ENCODE data around the gene BCKDHB.

DNA sequence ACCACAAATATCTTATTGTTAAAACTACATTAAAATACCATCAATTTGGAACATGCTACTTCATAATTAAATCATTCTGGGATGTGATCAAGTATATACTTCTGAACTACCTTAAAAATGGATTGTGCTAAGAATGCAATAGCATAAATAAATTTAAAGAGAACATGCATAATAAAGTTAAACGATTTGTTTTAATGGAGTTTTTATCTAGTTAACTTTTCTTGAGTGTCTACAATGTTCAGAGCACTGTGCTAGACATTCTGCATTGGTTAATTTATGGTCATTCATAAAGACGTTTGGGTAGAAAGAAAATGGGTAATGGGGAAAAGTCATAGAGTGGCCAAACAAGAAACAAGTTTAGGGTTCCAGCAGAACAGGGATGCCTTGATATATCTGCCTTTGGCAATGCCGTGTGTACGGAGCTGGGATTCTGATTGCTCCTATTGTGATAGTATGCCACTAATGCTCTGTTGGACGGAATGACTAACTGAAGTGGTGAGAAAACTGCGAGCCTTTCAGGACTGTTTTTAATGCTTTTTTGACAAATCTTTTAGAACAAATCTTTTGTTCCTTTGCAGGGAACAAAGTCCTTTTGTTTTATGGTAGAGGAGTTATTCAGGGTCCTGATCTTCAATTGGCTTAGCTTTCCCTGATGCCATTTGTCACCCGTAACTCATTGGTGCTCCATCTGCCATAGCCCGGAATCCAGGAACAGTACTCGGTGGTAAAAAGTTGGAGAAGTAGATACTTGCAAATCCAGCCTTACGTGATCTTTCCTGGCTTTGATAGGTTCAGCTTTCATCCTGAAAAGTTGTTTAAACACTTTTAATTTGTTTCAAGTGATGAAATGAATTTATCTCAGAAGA lies 162.6 kb downstream of the BCKDHB start:
- TF ChIP-seq, protein P1, sequence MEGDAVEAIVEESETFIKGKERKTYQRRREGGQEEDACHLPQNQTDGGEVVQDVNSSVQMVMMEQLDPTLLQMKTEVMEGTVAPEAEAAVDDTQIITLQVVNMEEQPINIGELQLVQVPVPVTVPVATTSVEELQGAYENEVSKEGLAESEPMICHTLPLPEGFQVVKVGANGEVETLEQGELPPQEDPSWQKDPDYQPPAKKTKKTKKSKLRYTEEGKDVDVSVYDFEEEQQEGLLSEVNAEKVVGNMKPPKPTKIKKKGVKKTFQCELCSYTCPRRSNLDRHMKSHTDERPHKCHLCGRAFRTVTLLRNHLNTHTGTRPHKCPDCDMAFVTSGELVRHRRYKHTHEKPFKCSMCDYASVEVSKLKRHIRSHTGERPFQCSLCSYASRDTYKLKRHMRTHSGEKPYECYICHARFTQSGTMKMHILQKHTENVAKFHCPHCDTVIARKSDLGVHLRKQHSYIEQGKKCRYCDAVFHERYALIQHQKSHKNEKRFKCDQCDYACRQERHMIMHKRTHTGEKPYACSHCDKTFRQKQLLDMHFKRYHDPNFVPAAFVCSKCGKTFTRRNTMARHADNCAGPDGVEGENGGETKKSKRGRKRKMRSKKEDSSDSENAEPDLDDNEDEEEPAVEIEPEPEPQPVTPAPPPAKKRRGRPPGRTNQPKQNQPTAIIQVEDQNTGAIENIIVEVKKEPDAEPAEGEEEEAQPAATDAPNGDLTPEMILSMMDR (IDR thresholded peaks at IDR 0.05; ENCODE audit: insufficient read depth, low read length), result no peak
- TF ChIP-seq, protein P2, sequence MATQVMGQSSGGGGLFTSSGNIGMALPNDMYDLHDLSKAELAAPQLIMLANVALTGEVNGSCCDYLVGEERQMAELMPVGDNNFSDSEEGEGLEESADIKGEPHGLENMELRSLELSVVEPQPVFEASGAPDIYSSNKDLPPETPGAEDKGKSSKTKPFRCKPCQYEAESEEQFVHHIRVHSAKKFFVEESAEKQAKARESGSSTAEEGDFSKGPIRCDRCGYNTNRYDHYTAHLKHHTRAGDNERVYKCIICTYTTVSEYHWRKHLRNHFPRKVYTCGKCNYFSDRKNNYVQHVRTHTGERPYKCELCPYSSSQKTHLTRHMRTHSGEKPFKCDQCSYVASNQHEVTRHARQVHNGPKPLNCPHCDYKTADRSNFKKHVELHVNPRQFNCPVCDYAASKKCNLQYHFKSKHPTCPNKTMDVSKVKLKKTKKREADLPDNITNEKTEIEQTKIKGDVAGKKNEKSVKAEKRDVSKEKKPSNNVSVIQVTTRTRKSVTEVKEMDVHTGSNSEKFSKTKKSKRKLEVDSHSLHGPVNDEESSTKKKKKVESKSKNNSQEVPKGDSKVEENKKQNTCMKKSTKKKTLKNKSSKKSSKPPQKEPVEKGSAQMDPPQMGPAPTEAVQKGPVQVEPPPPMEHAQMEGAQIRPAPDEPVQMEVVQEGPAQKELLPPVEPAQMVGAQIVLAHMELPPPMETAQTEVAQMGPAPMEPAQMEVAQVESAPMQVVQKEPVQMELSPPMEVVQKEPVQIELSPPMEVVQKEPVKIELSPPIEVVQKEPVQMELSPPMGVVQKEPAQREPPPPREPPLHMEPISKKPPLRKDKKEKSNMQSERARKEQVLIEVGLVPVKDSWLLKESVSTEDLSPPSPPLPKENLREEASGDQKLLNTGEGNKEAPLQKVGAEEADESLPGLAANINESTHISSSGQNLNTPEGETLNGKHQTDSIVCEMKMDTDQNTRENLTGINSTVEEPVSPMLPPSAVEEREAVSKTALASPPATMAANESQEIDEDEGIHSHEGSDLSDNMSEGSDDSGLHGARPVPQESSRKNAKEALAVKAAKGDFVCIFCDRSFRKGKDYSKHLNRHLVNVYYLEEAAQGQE (IDR thresholded peaks at IDR 0.05; ENCODE audit: insufficient replicate concordance, low read depth), result no peak
- no peak for TF ChIP-seq POLR2AphosphoS5 (IDR thresholded peaks at IDR 0.05; ENCODE audit: low read depth)
- TF ChIP-seq GABPA (IDR thresholded peaks at IDR 0.05; ENCODE audit: low read depth), result no peak
- TF ChIP-seq SPI1 (IDR thresholded peaks at IDR 0.05; ENCODE audit: borderline replicate concordance, low read depth), result no peak

Measured in HL-60 (cell line).